ENCODE measurements around the gene TNIP2. TPM values are rescaled to one million over a fixed set of nuclear protein-coding genes. Genes with fewer than 3 reads are reported as not detected.
"Not testable (repeated sequence)": the region's sequence is repeated elsewhere in the genome, so short reads cannot be mapped to it uniquely, and the experiment has no call there.

Gene TNIP2
- total RNA-seq, 2 donors from 2014 or later, result 67.3 to 84.8 TPM

GRCh38 chr4:2743518-2744445, 12.4 kb downstream of the TNIP2 start:
- no peak for TF ChIP-seq CTCF (IDR thresholded peaks at IDR 0.05)
- DNase-seq (ENCODE audit: low spot score), result no peak
- Histone ChIP-seq H3K4me1 (ENCODE audit: control insufficient read depth in 1 of 2, low read depth in 2 of 2) (peaks cover 0 to 20% of the 10 kb centered on the region in 2 donors), H3K27me3 (replicated peaks; ENCODE audit: insufficient read depth) (no peaks in the 10 kb centered on the region), H3K9me3 (no peaks in the 10 kb centered on the region), H3K27ac (no peak overlapping the region), H3K4me3 (no peak overlapping the region), H3K36me3 (peaks cover 45% of the 10 kb centered on the region)
- ATAC-seq (ENCODE audit: insufficient number of reproducible peaks, low FRiP score, low read depth), result no peak

- H3K4me3 ChIP-seq, result no peak overlapping the region
- no peaks in the 10 kb centered on the region for H3K9me3 ChIP-seq
- peaks cover 45% of the 10 kb centered on the region for H3K36me3 ChIP-seq
- no peak for TF ChIP-seq CTCF (IDR thresholded peaks at IDR 0.05)
- no peak for DNase-seq (ENCODE audit: low spot score)
- H3K27me3 ChIP-seq (replicated peaks; ENCODE audit: insufficient read depth), result no peaks in the 10 kb centered on the region
- no peak for ATAC-seq (ENCODE audit: insufficient number of reproducible peaks, low FRiP score, low read depth)
- H3K27ac ChIP-seq, result peak overlapping the region in 1 of 2 donors; percentile 75
- H3K4me1 ChIP-seq (ENCODE audit: control insufficient read depth in 1 of 2, low read depth in 2 of 2), result peaks cover 0 to 20% of the 10 kb centered on the region in 2 donors
Observed at GRCh38 chr4:2742823-2743517, 13.2 kb downstream of the TNIP2 start.

GRCh38 chr4:2742081-2742822, 13.9 kb downstream of the TNIP2 start:
- Histone ChIP-seq H3K27me3 (replicated peaks; ENCODE audit: insufficient read depth) (no peaks in the 10 kb centered on the region), H3K36me3 (peaks cover 39% of the 10 kb centered on the region), H3K4me1 (ENCODE audit: control insufficient read depth in 1 of 2, low read depth in 2 of 2) (peaks cover 0 to 17% of the 10 kb centered on the region in 2 donors), H3K4me3 (no peak overlapping the region), H3K9me3 (no peaks in the 10 kb centered on the region), H3K27ac (peak overlapping the region; percentile 65 to 75)
- DNase-seq (ENCODE audit: low spot score), result no peak
- ATAC-seq (ENCODE audit: insufficient number of reproducible peaks, low FRiP score, low read depth), result no peak
- TF ChIP-seq CTCF (IDR thresholded peaks at IDR 0.05), result no peak

GRCh38 chr4:2741626-2742025, 14.5 kb downstream of the TNIP2 start:
- Histone ChIP-seq H3K9me3 (no peaks in the 10 kb centered on the region), H3K36me3 (peaks cover 37% of the 10 kb centered on the region), H3K27ac (peak overlapping the region; percentile 65 to 75), H3K4me3 (no peak overlapping the region), H3K27me3 (replicated peaks; ENCODE audit: insufficient read depth) (no peaks in the 10 kb centered on the region), H3K4me1 (ENCODE audit: control insufficient read depth in 1 of 2, low read depth in 2 of 2) (peaks cover 0 to 11% of the 10 kb centered on the region in 2 donors)
- ATAC-seq (ENCODE audit: insufficient number of reproducible peaks, low FRiP score, low read depth) (no peak), DNase-seq (ENCODE audit: low spot score) (no peak)
- no peak for TF ChIP-seq CTCF (IDR thresholded peaks at IDR 0.05)

- H3K9me3 ChIP-seq; DNase-seq (ENCODE audit: low spot score); H3K4me1 ChIP-seq (ENCODE audit: control insufficient read depth in 1 of 2, low read depth in 2 of 2); H3K27ac ChIP-seq; ATAC-seq (ENCODE audit: insufficient number of reproducible peaks, low FRiP score, low read depth); H3K27me3 ChIP-seq (replicated peaks; ENCODE audit: insufficient read depth); H3K4me3 ChIP-seq; H3K36me3 ChIP-seq: not testable (repeated sequence)
Observed at GRCh38 chr4:2738296-2738695, 17.8 kb downstream of the TNIP2 start.

All from thoracic aorta (tissue), 2 donors.